Activated naive CD8-positive, alpha-beta T cell treated with anti-CD3 and anti-CD28 coated beads for 36 hours (primary cell): Measurements from ENCODE around the gene CASR. TPM values are rescaled to one million over a fixed set of nuclear protein-coding genes. Genes with fewer than 3 reads are reported as not detected.

Experiments used
- DNase-seq: peaks from one replicate; pipeline ENCODE4 v3.0.0; 2021
- H3K27ac Mint-ChIP-seq: one replicate; pipeline ENCODE4 v1.8.0; 2022; ENCODE audit warnings: mild to moderate bottlenecking, moderate library complexity, mixed read lengths
- H3K27me3 Mint-ChIP-seq: one replicate; pipeline ENCODE4 v1.8.0; 2022; ENCODE audit warnings: mild to moderate bottlenecking, mixed read lengths
- H3K36me3 Mint-ChIP-seq: one replicate; pipeline ENCODE4 v1.8.0; 2021; ENCODE audit warnings: mild to moderate bottlenecking, mixed read lengths
- H3K4me1 Mint-ChIP-seq: one replicate; pipeline ENCODE4 v1.8.0; 2021; ENCODE audit warnings: mixed read lengths
- H3K4me3 Mint-ChIP-seq: one replicate; pipeline ENCODE4 v1.8.0; 2022; ENCODE audit warnings: mild to moderate bottlenecking, moderate library complexity, mixed read lengths
- H3K9me3 Mint-ChIP-seq: one replicate; pipeline ENCODE4 v1.8.0; 2022; ENCODE audit warnings: mixed read lengths
- total RNA-seq, 2 experiments: library from RNA; stranded (reverse); gene quantifications; one replicate each; pipeline ENCODE4 v1.2.3, GENCODE V29; 2021

CASR gene
- total RNA-seq, 2 experiments from 2014 or later: not detected

GRCh38 chr3:122260206-122260605 lies 76.7 kb downstream of the CASR start:
- Mint-ChIP-seq H3K36me3 (no peaks in the 10 kb centered on the region), H3K27me3 (peaks cover 14% of the 10 kb centered on the region), H3K4me1 (peaks cover 10% of the 10 kb centered on the region), H3K4me3 (no peak overlapping the region), H3K27ac (no peak overlapping the region), H3K9me3 (no peaks in the 10 kb centered on the region)
- DNase-seq: no peak

- Mint-ChIP-seq H3K4me1 (peaks cover 8% of the 10 kb centered on the region), H3K9me3 (no peaks in the 10 kb centered on the region), H3K27ac (no peak overlapping the region), H3K36me3 (no peaks in the 10 kb centered on the region), H3K27me3 (peaks cover 14% of the 10 kb centered on the region), H3K4me3 (no peak overlapping the region)
- no peak for DNase-seq
Measured at GRCh38 chr3:122263058-122263457, 79.6 kb downstream of the CASR start.

GRCh38 chr3:122263974-122264588 lies 80.6 kb downstream of the CASR start:
- peaks cover 14% of the 10 kb centered on the region for H3K27me3 Mint-ChIP-seq

GRCh38 chr3:122265957-122266356 lies 82.5 kb downstream of the CASR start:
- no peak overlapping the region for H3K4me3 Mint-ChIP-seq
- H3K9me3 Mint-ChIP-seq: no peaks in the 10 kb centered on the region
- H3K27me3 Mint-ChIP-seq: peaks cover 10% of the 10 kb centered on the region
- H3K4me1 Mint-ChIP-seq: peaks cover 6% of the 10 kb centered on the region
- no peaks in the 10 kb centered on the region for H3K36me3 Mint-ChIP-seq
- DNase-seq: no peak
- no peak overlapping the region for H3K27ac Mint-ChIP-seq

More at GRCh38 chr3:122263974-122264588, 80.6 kb downstream of the CASR start:
- no peaks in the 10 kb centered on the region for H3K9me3 Mint-ChIP-seq
- H3K4me3 Mint-ChIP-seq: no peak overlapping the region
- DNase-seq: no peak
- no peaks in the 10 kb centered on the region for H3K36me3 Mint-ChIP-seq
- H3K27ac Mint-ChIP-seq: no peak overlapping the region
- peaks cover 5% of the 10 kb centered on the region for H3K4me1 Mint-ChIP-seq

DNA sequence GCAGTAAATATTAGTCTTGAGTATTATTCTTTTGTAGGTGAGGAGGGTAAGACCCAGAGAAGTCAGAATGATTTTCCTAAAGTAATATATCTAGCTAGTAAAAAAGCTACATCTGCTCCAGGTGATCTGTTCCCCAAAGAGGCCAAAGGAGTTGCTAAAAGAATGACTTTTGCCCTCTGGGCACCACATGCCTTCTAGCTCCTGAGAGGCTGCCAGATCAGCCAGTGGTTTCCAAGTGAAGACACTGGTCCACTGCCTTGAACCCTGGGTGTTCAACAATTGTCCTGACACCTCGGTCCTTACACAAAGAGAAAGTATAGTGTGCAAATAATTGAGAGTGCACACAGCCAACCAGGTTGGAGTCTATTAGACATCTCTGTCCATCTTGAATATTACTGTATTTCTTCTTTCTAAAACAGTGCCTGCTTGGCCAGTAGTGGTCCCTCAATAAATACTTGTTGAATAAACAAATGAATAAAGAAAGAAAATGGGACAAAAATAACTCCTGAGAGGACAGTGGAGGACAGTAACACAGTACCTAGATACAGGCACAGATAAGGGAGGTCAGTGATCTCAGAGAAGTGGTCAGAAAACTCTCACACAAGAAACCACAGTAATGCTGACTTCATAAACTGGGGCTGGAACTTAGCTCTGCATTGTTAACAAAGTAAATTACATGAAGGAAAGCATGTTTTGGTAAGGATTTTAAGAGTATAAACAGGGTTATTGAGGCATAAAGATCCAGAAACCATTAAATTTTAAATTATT lies 85.0 kb downstream of the CASR start:
- peaks cover 30% of the 10 kb centered on the region for H3K4me1 Mint-ChIP-seq
- H3K9me3 Mint-ChIP-seq: peaks cover under 1% of the 10 kb centered on the region
- no peak for DNase-seq
- peaks cover 7% of the 10 kb centered on the region for H3K27me3 Mint-ChIP-seq
- no peak overlapping the region for H3K4me3 Mint-ChIP-seq
- no peaks in the 10 kb centered on the region for H3K36me3 Mint-ChIP-seq
- H3K27ac Mint-ChIP-seq: no peak overlapping the region

DNA sequence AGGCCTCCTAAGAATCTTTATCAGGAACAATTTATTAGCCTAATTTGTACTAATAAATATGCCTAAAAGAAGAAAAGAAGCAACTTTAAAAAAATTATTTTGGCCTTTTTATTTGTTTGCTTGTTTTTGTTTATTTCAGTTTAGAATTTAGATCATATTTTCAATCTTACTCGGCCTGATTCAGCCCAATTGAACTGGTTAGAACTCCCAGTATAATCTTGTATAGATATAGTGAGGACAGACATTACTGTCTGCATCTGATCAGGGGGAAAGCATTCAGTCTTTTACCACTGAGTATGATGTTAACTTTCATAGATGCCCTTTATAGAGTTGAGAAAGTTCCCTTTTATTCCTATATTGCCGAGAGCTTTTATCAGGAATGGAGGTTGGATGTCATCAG lies 85.6 kb downstream of the CASR start:
- H3K27me3 Mint-ChIP-seq: peaks cover 3% of the 10 kb centered on the region
- no peaks in the 10 kb centered on the region for H3K36me3 Mint-ChIP-seq
- H3K4me3 Mint-ChIP-seq: no peak overlapping the region
- peaks cover 4% of the 10 kb centered on the region for H3K9me3 Mint-ChIP-seq
- no peak for DNase-seq
- peaks cover 35% of the 10 kb centered on the region for H3K4me1 Mint-ChIP-seq
- no peak overlapping the region for H3K27ac Mint-ChIP-seq

GRCh38 chr3:122271246-122271898 lies 87.9 kb downstream of the CASR start:
- no peak overlapping the region for H3K27ac Mint-ChIP-seq
- DNase-seq: no peak
- H3K36me3 Mint-ChIP-seq: no peaks in the 10 kb centered on the region
- H3K9me3 Mint-ChIP-seq: peaks cover 4% of the 10 kb centered on the region
- no peaks in the 10 kb centered on the region for H3K27me3 Mint-ChIP-seq
- H3K4me3 Mint-ChIP-seq: no peak overlapping the region
- peaks cover 29% of the 10 kb centered on the region for H3K4me1 Mint-ChIP-seq

GRCh38 chr3:122272879-122273278 lies 89.4 kb downstream of the CASR start:
- H3K36me3 Mint-ChIP-seq: no peaks in the 10 kb centered on the region
- no peak for DNase-seq
- H3K27ac Mint-ChIP-seq: no peak overlapping the region
- peaks cover 4% of the 10 kb centered on the region for H3K9me3 Mint-ChIP-seq
- no peak overlapping the region for H3K4me3 Mint-ChIP-seq
- peaks cover 29% of the 10 kb centered on the region for H3K4me1 Mint-ChIP-seq
- H3K27me3 Mint-ChIP-seq: no peaks in the 10 kb centered on the region

DNA sequence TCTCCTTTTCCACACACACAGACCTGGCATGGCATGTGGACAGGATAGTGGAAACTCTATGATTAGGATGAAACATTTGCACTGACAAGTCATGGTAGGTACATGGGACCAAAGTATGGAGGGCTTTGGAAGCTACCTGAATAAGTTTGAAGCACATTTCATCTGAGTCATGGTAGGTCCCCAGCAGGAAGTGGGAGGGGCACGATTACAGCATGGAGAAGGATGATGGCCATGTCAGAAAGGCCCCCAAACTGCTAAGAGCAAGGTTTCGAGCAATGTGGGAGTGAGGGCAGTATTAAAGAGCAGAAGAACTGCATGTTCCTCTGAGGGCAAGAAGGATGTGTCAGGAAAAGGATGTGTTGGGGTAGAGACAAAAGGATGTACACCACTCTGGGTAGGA lies 90.0 kb downstream of the CASR start:
- H3K4me3 Mint-ChIP-seq: peak overlapping the region; percentile 7
- no peaks in the 10 kb centered on the region for H3K36me3 Mint-ChIP-seq
- peaks cover 29% of the 10 kb centered on the region for H3K4me1 Mint-ChIP-seq
- peaks cover 4% of the 10 kb centered on the region for H3K9me3 Mint-ChIP-seq
- peak; percentile 14 for DNase-seq
- peak overlapping the region; percentile 78 for H3K27ac Mint-ChIP-seq
- H3K27me3 Mint-ChIP-seq: no peaks in the 10 kb centered on the region

GRCh38 chr3:122281891-122282290 lies 98.4 kb downstream of the CASR start:
- no peaks in the 10 kb centered on the region for H3K27me3 Mint-ChIP-seq

DNA sequence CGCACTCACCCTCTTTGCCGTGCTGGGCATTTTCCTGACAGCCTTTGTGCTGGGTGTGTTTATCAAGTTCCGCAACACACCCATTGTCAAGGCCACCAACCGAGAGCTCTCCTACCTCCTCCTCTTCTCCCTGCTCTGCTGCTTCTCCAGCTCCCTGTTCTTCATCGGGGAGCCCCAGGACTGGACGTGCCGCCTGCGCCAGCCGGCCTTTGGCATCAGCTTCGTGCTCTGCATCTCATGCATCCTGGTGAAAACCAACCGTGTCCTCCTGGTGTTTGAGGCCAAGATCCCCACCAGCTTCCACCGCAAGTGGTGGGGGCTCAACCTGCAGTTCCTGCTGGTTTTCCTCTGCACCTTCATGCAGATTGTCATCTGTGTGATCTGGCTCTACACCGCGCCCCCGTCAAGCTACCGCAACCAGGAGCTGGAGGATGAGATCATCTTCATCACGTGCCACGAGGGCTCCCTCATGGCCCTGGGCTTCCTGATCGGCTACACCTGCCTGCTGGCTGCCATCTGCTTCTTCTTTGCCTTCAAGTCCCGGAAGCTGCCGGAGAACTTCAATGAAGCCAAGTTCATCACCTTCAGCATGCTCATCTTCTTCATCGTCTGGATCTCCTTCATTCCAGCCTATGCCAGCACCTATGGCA lies 100.5 kb downstream of the CASR start:
- Mint-ChIP-seq H3K27me3 (no peaks in the 10 kb centered on the region), H3K4me1 (no peaks in the 10 kb centered on the region), H3K36me3 (no peaks in the 10 kb centered on the region), H3K9me3 (no peaks in the 10 kb centered on the region), H3K4me3 (no peak overlapping the region), H3K27ac (no peak overlapping the region)
- no peak for DNase-seq

More at GRCh38 chr3:122281891-122282290, 98.4 kb downstream of the CASR start:
- DNase-seq: no peak
- Mint-ChIP-seq H3K27ac (no peak overlapping the region), H3K36me3 (no peaks in the 10 kb centered on the region), H3K9me3 (no peaks in the 10 kb centered on the region), H3K4me3 (no peak overlapping the region), H3K4me1 (no peaks in the 10 kb centered on the region)

GRCh38 chr3:122284486-122284885 lies 101.0 kb downstream of the CASR start:
- Mint-ChIP-seq H3K36me3 (no peaks in the 10 kb centered on the region), H3K4me3 (no peak overlapping the region), H3K27me3 (no peaks in the 10 kb centered on the region), H3K4me1 (no peaks in the 10 kb centered on the region), H3K27ac (no peak overlapping the region), H3K9me3 (no peaks in the 10 kb centered on the region)
- DNase-seq: no peak

DNA sequence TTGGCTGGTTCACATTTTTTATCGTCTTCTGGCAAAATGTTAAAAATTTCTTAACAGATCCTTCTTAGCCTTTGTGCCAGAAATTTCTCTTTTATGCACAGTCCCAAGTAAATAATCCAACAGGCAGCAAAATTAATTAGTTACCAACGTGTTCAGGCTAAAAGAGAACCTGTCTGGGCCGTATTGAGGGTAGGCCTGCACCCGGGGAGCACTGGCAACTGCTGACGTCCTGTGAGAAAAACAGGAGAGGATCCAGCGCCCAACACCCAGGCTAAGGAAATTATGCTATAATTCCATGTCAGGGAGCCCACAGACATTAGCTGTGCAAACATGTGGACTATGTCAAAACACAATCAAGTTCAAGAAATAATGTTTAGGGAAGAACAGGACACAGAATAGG lies 110.9 kb downstream of the CASR start:
- Mint-ChIP-seq H3K4me3 (no peak overlapping the region), H3K4me1 (peaks cover 16% of the 10 kb centered on the region), H3K36me3 (no peaks in the 10 kb centered on the region), H3K27ac (no peak overlapping the region), H3K9me3 (no peaks in the 10 kb centered on the region), H3K27me3 (no peaks in the 10 kb centered on the region)
- DNase-seq: no peak

DNA sequence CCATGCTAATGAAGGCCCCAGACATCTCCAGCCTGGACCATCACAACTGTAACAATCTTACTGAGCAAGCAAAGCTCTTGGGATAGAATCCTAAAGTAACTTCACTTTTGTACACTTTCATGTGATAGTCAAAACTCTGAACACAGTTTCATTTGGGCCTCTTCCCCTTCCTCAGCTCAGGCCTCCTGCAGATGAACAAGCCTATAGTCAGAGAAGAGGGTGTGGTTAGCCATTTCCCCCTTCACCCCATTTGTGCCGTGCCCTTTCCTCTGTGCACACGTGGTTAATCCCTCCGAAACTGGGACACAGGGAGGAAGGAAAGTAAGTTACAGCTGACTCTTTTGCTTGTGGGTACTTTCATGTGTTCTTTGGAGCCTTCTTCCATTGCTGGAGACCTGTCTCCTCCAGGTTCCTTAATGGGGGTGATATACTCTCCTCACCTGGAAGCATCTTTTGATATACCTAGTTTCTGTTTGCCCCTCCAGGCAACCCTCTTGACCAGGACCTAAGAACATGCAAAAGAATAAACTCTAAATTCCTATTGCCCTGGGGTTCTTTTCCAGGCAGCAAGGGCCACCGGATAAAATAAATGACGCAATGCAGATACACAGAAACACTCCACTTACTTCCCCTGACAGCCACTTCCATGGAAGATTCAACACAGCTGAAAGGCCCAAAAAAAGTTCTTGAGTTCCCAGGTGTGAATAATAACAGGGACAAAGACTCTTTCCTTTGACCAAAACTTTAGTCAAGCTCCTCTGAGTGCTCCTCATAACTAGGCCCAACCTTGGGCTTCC lies 112.0 kb downstream of the CASR start:
- H3K9me3 Mint-ChIP-seq: no peaks in the 10 kb centered on the region
- H3K27me3 Mint-ChIP-seq: no peaks in the 10 kb centered on the region
- H3K4me3 Mint-ChIP-seq: no peak overlapping the region
- H3K27ac Mint-ChIP-seq: no peak overlapping the region
- H3K4me1 Mint-ChIP-seq: peaks cover 17% of the 10 kb centered on the region
- H3K36me3 Mint-ChIP-seq: no peaks in the 10 kb centered on the region
- DNase-seq: no peak
